GM19023 (cell line): ENCODE data around the gene IL1RL1.

Experiments used
- ATAC-seq: cut with Tn5 transposase; IDR thresholded peaks from one replicate; pipeline ENCODE4 v1.9.1; 2021; ENCODE audit warnings: mild to moderate bottlenecking, moderate library complexity; ENCODE audit not compliant: unreplicated experiment

IL1RL1 gene

DNA sequence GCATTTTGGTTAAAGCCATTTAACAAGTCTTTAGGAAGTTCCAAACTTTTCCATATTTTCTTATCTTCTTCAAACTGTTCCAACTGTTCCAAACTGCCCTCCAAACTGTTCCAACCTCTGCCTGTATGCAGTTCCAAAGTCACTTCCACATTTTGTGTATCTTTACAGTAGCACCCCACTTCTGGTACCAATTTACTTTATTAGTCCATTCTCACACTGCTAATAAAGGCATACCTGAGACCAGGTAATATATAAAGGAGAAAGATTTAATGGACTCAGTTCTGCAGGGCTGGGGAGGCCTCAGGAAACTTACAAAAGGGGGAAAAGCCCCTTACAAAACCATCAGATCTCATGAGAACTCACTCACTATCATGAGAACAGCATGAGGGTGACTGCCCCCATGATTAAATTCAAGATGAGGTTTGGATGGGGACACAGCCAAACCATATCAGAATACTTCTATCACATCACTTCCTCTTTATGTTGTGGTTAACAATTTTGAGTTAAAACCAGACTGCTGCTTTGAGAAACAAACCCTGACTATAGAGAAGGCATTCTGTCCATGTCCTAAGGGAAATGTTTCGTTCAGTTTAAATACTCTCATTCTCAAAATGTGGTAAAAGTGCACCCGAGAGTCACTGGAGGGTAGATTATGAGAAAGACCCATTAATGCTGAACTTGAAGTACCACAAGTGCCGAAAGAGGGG is 55.2 kb downstream of the IL1RL1 start:
- peak; percentile 77 for ATAC-seq

DNA sequence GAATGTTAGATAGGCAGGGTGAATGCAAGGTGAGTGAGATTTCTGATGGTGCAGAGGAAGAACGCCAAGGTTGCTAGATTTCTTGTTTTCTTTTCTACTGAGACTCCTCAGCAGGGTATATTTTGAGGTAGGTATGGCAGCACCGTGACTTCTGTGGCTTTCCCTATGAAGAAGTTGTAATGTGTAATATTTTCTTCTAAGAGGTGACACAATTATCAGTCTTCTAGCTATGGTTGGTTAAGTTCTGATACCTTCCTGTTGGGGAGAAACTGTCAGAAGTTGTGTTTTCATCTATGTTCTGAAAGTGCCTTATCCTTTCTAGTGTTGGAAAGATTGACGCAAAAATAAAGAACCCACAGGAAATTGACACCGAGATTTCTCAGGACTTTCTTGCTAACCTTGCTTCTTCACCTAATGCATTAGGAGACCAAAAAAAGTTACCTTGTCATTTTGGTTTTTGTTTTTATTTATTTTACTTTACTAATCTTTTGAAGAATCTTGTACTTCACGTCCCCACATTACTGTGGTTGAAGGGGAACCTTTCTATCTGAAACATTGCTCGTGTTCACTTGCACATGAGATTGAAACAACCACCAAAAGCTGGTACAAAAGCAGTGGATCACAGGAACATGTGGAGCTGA is 56.1 kb downstream of the IL1RL1 start:
- no peak for ATAC-seq

DNA sequence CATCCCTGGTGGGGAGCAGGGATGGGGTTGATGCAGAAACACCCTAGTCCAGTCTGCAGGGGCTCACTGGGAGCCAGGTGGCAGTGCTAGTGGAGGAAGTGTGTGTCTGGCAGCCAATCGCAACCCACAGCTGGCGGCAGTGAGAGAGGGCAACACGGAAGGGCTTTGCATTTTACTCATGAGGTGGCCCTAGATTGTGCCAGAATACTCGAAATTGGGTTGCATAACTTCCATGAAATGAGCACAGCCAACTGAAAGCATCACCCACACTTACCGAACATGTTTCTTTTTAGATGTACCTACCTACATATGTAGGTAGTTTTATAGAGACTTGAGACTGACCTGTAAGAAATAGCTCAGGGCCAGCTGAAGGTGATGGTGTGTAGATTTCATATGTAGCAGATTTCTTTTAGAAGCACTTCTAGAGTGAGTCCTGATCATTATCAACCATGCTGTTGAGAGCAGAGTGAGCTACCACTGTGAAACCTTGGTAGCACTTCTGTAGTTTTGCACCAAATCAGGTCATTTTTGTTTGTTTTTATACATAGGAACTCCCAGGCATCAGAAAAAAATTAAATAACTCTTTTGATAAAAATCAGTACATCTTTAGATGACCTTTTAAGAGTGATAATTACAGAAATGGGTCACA is 57.2 kb downstream of the IL1RL1 start:
- ATAC-seq, result no peak

DNA sequence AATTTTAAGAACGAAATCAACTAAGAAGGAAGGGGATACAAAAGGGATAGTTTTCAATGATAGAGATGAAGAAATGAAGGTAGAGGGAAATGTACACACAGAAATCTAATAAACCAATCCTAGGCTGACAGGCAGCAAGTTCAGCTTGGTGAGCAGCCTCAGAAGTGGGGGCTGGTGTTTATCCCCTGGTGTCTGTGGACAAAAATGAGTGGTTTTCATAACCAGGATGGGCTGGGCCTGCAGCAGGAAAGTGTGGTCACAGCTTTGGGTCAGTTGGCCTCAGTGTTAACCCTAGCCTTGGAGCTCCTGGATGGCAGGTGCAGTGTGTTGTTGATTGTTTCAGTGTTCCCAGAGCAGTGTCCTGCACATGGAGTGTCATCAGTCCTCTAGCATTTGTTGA is 58.5 kb downstream of the IL1RL1 start:
- ATAC-seq, result no peak

DNA sequence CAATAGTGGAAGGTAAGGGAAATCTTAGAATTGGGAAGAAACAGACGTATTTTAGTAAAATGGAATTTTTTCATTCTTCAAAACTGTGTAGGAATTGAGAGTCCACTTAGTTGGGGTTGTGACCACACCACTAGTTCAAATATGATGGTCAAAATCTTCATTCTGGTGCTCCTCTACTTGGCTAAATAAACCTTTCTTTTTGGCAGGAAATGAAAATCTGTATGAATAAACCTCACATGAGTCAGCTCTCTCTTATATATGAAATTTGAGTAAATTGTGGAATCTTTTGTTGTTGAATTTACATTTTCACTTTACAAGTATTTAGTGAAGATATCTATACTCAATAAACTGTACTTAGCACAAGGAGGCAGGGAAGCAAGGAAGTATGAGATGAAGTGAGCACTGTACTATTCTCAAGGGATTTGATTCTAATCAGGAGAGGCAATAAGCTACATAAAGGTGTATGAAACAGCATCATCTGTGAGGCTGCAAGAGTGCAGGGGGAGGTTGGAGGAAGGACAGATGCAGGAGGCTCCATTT is 64.8 kb downstream of the IL1RL1 start:
- ATAC-seq, result no peak

DNA sequence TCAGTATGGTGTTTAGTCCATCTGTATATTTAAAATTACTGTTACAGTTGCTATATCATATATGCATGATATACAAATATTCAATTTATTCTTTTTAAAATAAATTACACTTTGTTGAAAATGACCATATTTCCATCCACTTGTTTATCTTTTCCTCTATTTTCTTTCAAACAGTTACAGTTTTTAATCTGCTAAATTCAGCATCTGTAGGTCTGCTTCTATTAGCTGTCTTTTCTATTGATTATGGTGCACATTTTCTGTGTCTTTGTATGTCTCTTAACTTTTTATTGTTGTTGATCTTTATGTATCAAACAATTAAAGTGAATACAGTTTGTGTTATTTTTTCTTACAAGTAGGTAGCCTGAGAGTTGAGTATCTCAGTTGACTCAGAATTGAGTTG is 72.4 kb downstream of the IL1RL1 start:
- no peak for ATAC-seq

DNA sequence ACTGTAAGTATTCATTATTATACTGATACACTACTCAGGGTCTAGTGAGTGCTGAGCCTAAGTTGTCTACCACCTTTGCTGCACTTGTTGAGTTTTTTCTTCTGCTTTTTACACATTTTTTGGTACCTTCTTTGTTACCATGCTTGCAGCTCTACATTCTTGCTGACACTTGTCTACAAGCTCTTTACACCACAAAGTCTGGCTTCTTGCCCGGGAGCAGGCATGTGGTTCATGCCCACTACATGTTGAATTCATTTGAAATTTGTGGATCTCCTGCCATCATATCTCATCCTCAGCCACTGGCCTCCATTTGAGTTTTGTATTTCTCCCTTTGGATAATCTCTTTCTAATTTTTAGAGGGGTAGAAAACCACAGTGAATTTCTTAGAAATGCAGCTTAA is 74.2 kb downstream of the IL1RL1 start:
- ATAC-seq, result no peak

DNA sequence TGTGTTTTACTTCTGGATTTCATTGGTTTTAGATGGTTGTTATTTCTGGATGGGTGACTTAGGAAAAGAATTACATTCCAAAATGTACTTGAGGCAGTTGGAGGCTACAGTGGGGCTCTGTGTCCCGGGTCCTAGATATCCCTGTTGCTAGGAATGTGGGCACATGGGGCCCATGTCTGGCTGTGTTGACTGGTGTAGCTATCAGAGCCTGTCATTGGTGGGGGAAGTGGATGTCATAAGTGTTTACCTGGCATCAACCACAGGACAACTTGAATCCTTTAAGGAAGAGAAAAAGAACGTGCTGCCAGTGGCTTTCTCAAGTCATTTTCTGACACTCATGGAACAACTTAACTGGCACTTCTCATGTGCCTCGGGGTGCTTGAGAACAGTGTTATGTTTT is 74.6 kb downstream of the IL1RL1 start:
- no peak for ATAC-seq

DNA sequence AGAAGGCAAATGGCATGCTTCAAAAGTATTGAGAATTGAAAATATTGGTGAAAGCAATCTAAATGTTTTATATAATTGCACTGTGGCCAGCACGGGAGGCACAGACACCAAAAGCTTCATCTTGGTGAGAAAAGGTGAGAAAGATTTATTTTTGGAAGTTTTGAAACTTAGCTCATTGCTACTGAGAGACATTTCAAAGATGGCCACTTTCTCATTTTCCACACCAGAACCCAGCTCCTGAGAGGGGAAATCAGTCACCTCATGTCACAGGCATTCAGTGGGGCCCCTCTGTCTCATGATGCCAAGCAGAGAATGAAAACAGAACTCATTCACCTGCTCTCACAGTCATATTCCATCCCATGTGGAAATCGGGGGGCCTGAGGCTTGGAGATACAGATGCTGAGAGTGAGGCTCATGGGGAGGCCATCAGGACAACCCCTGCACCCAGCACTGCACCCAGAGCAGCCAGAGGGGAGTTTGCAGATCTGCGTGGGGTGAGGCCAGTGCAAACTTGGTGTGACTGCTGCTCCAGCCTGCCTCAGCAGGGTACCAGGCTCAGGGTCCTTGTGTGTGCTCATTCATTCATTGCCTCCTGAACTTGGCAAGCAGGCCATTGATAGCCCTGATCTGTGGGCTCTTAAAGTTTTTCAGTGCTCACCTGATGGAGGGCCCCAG is 75.6 kb downstream of the IL1RL1 start:
- no peak for ATAC-seq

DNA sequence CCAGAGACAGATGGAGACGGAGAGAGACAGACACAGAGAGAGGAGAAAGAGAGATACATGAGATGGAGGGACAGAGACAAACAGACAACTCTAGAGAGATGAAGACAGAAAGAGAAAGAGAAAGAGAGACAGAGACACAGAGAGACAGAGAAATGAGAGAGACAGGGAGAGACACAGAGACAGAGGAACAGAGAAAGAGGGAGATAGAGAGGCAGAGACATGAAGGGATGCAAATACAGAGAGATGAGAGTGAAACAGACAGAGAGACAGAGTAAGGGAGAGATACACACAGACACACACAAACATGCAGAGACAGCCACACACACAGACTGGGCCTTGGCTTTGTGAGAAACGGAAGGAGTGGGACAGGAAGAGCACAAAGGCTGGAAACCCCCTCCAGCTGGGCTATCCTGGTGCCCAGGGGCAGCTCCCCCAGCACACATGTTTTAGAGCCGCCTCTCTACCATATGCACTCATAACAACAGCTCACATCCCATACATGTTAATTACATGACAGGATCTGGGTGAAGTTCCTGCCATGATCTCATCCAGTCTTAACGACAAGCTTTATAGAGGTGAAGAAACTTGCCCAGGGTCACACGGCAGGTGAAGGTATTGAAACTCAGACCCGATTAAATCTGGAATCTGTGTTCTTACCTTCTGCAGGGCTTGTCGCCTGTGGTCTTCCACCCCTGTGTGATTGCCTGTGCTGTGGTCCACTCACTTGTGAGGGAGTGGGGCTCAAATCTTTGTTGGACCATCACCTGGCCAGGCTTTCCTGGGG is 76.6 kb downstream of the IL1RL1 start:
- ATAC-seq, result peak; percentile 60

DNA sequence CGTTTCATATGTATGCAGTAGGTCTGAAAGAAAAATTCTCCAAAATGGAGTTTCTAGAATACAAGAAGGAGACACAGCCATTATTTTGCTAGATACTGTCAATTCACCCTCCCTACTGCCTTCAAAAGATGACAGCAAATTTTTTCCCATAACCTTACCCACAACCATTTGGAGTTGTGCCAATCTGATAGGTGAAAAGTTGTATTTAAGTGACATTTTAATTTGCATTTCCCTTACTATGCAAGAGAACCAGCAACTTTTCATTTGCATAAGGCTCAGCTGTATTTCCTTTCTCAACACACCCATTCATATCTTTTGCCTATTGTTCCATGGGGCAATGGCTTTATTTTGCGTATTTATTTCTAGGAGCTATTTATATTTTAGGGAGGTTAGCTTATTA is 80.2 kb downstream of the IL1RL1 start:
- no peak for ATAC-seq

DNA sequence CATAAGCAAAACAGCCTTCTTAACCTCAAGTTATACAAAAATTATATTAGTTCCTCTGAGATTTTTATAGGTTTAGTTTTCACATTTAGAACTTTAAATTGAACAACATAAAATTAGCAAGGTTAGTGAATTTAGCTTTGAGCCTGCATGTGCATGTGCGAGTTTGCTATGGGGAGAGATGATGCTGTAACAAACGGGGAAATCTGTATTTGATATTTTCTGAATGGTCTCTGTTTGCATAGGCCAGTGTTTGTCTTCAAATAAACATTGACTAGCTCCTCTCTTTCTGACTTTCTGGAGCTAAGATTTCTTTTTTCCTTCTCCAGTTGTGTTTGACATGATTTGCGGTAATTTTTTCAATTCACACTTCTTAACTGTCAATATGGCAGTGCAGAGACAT is 80.7 kb downstream of the IL1RL1 start:
- ATAC-seq, result no peak

DNA sequence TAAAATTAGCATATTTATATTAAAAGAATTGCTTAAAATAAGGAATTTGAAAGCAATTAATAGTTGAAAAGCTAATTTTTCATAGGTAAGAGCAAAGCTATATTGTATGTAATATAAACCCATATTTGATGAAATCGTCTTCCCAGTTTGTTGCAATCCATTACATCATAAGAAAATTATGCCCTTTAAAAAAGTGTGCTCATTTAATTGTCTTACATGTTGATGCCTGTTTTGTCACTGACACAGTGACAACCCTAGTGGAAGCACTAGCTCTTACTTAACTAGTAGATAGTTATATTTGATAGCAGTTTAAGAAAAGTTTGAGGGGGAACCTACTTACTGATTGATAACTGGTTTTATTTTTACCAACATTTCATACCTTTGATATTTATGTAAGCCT is 81.6 kb downstream of the IL1RL1 start:
- no peak for ATAC-seq

DNA sequence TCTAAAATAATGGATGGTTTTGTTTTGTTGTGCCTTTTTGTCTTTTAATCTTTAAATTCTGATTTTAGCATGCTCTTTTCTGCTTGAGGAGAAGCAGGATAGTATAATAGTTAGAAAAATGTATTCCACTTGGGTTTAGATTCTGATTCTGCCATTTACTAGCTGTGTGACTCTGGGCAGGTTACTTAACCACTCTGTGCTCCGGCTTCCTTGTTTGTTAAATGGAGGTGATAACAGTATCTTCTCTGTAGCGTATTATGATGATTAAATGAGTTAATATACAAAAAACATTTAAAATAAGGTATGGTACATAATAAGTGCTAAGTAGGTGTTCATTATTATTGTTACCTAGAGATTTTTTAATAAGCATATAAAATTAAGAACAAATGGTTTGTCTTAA is 84.6 kb downstream of the IL1RL1 start:
- no peak for ATAC-seq

DNA sequence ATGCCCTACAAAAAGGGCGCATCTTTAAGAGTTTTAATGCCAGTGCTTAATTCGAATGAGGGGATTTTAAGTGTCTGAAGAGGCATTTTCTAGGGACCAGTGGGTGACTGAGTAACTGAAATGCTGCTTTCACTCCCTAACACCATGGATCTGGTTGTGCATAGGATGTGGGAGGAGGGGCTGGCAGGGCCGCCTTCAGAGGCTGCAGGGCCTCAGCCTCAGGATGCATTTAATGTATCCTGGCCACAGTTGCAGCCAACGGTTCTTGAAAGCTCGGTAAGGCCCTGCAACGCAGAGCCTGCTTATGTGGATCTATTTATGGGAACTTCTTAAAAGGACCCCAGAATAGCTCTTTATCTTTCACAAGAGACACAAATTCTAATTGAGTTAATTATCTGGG is 85.8 kb downstream of the IL1RL1 start:
- no peak for ATAC-seq

DNA sequence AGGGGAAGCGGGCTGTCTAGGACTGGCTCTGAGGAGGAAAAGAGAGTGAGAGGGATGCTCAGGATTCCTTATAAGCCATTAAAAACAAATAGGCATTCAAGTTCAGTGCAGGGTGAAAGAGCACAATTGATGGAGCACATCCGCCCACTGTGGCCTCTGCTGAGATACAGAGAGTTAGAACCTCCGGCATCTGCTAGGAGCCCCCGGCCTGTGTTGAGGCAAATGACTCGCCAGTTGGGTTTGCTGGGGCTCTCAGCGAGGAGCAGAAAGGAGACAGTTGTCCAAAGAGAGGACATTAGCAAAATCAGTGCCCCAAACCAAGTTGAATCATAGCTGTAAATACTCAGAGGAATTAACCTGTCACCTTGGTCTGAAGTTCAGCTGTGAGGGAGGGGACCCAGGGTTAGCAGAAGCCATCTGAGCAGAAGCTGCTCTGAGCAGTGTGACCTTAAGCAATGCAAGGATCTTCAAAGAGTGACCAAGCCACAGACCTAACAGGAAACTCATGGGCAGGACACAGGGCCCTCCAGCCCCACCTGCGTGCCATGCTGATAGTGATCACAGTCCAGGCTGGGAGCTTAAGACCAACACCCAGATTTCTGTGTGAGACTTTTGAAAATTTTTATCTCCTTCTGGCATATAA is 88.3 kb downstream of the IL1RL1 start:
- no peak for ATAC-seq

DNA sequence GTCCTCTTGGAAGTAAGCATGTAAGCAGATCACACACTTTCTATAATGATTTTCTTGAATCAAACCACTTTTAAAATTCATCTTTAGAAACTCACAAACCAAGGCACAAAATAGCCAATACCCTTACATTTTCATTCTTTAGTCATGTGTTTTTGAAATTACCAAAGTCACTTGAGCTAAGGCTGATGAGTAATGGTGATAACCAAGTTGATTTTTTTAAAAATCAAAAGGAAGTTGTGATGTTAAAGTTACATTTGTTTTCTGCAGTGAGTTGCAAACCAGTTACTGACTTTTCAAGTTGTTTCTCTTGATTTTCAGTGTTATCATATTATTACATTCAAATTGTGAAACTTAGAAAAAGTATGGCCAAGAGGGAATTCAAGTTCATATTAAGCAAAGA is 90.1 kb downstream of the IL1RL1 start:
- ATAC-seq, result no peak
